Activated naive CD4-positive, alpha-beta T cell treated with anti-CD3 and anti-CD28 coated beads, Interleukin-2, amount 50 U/mL, for 24 hours (primary cell): ENCODE results near the gene EPM2A.

ENCODE experiments used
- H3K27ac Mint-ChIP-seq: one replicate; pipeline ENCODE4 v1.8.0; 2021; ENCODE audit warnings: mild to moderate bottlenecking, mixed read lengths
- H3K27me3 Mint-ChIP-seq: one replicate; pipeline ENCODE4 v1.8.0; 2021; ENCODE audit warnings: mixed read lengths
- H3K36me3 Mint-ChIP-seq: one replicate; pipeline ENCODE4 v1.8.0; 2021; ENCODE audit warnings: mixed read lengths
- H3K4me1 Mint-ChIP-seq: one replicate; pipeline ENCODE4 v1.8.0; 2021; ENCODE audit warnings: mixed read lengths
- H3K4me3 Mint-ChIP-seq: one replicate; pipeline ENCODE4 v1.8.0; 2021; ENCODE audit warnings: mild to moderate bottlenecking, mixed read lengths
- H3K9me3 Mint-ChIP-seq: one replicate; pipeline ENCODE4 v1.8.0; 2021; ENCODE audit warnings: mixed read lengths

The EPM2A gene

DNA sequence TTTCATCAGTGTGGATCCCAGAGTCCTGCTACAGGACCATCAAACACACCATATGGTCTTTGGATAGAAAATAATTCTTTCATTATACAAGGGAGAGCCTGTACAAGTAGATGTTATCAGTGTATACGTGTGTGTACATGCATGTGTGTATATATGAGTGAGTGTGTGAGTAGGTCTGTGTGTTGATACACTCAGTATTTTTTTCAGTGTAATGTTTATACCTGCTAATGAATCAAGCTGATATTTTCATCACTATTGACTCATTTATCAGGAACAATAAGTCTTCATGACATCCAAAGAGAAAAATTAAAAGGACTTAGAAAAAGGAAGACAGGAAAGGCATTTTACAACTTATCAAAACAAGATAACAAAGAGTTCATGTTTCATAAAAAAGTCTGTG lies 66.5 kb downstream of the EPM2A start:
- Mint-ChIP-seq H3K4me3 (no peak overlapping the region), H3K27me3 (no peaks in the 10 kb centered on the region), H3K27ac (no peak overlapping the region), H3K9me3 (no peaks in the 10 kb centered on the region), H3K36me3 (peaks cover 19% of the 10 kb centered on the region), H3K4me1 (no peaks in the 10 kb centered on the region)

DNA sequence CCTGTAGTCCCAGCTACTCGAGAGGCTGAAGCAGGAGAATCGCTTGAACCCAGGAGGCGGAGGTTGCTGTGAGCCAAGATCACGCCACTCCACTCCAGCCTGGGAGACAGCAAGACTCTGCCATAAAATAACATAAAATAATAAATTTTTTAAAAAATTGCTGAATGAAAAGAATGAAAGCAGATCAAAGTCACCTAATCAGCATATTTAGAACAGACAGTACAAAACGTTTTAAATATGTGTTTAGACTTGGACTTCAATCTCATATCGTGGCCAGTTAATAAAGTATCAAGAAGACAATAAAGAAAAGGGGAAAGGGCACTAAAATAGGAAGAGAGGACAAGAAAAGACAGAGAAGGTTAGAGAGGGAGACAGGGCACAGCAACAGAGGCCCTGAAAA lies 74.6 kb downstream of the EPM2A start:
- H3K9me3 Mint-ChIP-seq = no peaks in the 10 kb centered on the region
- H3K27ac Mint-ChIP-seq = no peak overlapping the region
- peaks cover 6% of the 10 kb centered on the region for H3K4me1 Mint-ChIP-seq
- no peak overlapping the region for H3K4me3 Mint-ChIP-seq
- H3K36me3 Mint-ChIP-seq = peaks cover 13% of the 10 kb centered on the region
- H3K27me3 Mint-ChIP-seq = no peaks in the 10 kb centered on the region

DNA sequence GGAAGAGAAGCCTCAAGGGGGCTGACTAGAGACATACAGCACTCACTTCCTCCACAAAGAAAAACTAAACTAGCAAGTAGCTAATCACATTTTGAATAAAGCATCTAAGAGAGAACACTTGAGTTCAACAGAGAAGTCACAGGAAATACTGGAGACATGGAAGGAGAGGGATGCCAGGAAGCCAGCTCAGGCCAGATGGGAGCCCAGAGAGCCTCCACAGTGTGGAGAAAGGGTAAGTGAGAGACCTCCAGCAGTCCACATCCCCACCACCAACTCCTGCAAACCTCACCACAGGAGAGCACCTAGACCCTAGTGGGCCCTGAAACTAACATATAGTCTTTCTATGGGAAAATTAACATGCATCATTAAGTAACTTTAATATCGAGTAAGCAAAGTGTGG lies 79.2 kb downstream of the EPM2A start:
- Mint-ChIP-seq H3K27me3 (no peaks in the 10 kb centered on the region), H3K27ac (no peak overlapping the region), H3K4me1 (peaks cover 6% of the 10 kb centered on the region), H3K9me3 (no peaks in the 10 kb centered on the region), H3K36me3 (peaks cover 12% of the 10 kb centered on the region), H3K4me3 (no peak overlapping the region)

DNA sequence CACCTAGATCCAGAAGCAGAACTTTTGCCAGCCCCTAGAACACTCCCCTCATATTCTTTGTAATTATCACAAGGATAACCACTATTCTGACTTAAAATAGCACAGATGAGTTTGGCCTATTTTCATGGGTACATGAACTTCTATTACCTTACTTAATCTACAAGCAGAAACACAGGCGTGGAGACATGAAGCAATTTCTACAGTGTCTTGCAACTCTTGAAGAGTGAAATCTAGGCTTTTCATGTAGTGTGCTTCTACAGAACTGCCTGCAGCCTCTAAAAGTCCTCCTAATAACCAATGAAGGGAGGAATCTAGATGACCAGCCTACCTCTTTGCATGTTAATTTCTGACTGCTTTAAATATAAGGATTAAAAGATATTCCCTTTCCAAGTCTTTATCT lies 82.7 kb downstream of the EPM2A start:
- peaks cover 6% of the 10 kb centered on the region for H3K4me1 Mint-ChIP-seq
- no peak overlapping the region for H3K27ac Mint-ChIP-seq
- peaks cover 9% of the 10 kb centered on the region for H3K36me3 Mint-ChIP-seq
- no peak overlapping the region for H3K4me3 Mint-ChIP-seq
- no peaks in the 10 kb centered on the region for H3K27me3 Mint-ChIP-seq
- H3K9me3 Mint-ChIP-seq = no peaks in the 10 kb centered on the region

DNA sequence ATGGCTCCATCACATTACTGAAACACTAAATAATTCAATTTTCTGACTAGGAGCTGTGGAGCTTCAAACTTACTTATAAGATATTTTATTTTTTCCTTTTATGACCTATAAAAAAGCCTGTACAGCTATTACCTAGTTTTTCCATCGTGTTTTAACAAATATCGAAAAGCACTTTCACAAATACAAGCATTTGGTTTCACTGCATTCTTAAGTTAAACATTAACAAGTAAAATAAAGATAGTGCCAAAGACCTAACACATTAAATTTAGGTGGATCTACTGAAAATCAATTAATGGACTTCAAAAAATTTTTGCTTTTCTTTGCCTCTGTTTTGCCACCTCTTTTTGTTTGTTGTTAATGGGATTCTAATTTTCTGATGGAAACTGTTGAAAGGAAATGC lies 83.3 kb downstream of the EPM2A start:
- Mint-ChIP-seq H3K27me3 (no peaks in the 10 kb centered on the region), H3K4me1 (peaks cover 6% of the 10 kb centered on the region), H3K36me3 (peaks cover 8% of the 10 kb centered on the region), H3K27ac (no peak overlapping the region), H3K9me3 (no peaks in the 10 kb centered on the region), H3K4me3 (no peak overlapping the region)

DNA sequence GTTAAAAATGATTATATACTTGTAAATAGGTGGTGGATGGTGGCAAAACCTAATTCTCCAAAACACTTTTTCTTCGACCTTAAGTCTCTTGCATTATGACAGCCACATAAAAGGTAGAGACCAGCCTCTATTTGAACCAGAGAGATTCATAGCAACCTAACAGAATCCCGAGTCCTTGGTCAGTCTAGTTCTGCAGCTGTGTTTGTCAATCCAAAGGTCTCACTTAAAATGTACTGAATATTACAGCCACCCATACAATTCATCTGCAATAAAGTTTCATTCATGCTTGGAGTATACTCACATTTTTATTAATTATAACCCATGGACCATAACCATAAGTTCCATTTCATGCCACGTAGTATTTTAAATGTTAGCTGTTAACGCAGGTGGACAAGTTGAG lies 87.2 kb downstream of the EPM2A start:
- no peak overlapping the region for H3K27ac Mint-ChIP-seq
- H3K27me3 Mint-ChIP-seq = no peaks in the 10 kb centered on the region
- no peak overlapping the region for H3K4me3 Mint-ChIP-seq
- H3K36me3 Mint-ChIP-seq = peaks cover 3% of the 10 kb centered on the region
- H3K9me3 Mint-ChIP-seq = no peaks in the 10 kb centered on the region
- no peaks in the 10 kb centered on the region for H3K4me1 Mint-ChIP-seq

DNA sequence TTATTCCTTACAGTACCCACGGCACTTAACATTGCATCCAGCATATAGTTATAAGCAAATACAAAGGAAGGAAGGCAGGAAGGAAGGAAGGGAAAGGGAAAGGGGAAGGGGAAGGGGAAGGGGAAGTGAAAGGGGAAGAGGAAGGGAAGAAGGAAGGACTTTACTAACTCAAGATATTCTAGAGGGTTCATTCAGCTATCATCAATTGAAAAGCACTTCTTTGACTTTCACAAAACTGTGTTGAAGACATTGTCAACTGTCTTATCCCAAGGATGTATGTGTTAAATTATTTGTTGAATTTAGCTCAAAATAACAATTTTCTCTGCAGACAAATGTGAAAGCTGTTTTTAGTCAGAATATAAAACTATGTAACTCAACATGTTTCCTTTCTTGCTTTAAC lies 87.7 kb downstream of the EPM2A start:
- no peak overlapping the region for H3K27ac Mint-ChIP-seq
- no peaks in the 10 kb centered on the region for H3K9me3 Mint-ChIP-seq
- H3K4me1 Mint-ChIP-seq = no peaks in the 10 kb centered on the region
- no peak overlapping the region for H3K4me3 Mint-ChIP-seq
- H3K36me3 Mint-ChIP-seq = peaks cover 3% of the 10 kb centered on the region
- H3K27me3 Mint-ChIP-seq = no peaks in the 10 kb centered on the region

DNA sequence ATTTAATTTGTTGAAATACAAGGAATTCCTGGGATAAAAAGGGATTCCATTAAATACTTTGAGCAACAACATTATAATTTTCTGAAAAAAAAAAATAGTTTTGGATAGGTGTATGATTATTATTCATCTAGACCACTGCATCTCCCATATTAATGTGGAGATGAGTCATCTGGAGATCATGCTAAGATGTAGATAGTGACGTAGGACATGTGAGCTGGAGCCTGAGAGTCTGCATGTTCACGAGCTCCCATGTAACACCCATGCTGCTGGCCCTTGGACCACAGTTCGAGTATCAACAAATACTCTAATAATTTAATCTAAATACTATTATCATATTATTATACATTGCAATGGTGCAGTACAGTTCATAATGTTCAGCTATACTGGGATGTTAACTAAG lies 91.6 kb downstream of the EPM2A start:
- Mint-ChIP-seq H3K27me3 (no peaks in the 10 kb centered on the region), H3K36me3 (peaks cover 2% of the 10 kb centered on the region), H3K4me3 (no peak overlapping the region), H3K27ac (no peak overlapping the region), H3K4me1 (no peaks in the 10 kb centered on the region), H3K9me3 (no peaks in the 10 kb centered on the region)

DNA sequence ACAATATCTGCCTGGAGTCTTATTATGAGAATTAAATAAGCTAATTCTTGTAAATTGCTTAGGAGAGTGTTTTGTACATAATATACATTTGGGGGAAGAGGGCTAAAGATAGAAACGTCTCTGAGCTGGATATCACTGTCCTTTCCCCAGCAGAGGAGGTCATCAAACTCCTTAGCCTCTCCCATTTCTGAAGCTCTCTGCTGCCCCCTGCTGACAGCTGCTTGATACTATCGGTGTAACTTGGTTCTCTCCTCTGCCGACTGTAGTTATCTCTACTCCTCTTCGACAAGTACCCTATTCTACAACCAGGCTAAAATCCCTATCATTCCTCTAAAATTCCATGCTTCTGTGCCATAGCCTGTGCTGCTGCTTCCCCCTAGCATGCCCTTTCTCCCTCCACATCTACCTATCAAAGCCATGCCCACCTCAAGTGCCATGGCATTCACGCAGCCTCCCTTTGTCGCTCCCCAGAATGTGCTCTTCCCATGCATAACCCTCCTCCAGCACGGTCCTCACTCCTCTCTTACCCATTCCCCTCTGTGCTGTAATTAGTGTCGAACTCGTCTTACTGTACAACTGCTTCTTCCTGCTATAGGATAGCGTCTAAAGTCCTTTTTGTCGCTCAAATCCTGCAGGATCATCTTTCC lies 101.2 kb downstream of the EPM2A start:
- peaks cover 9% of the 10 kb centered on the region for H3K4me1 Mint-ChIP-seq
- peaks cover 7% of the 10 kb centered on the region for H3K36me3 Mint-ChIP-seq
- no peaks in the 10 kb centered on the region for H3K27me3 Mint-ChIP-seq
- no peak overlapping the region for H3K4me3 Mint-ChIP-seq
- H3K27ac Mint-ChIP-seq = no peak overlapping the region
- no peaks in the 10 kb centered on the region for H3K9me3 Mint-ChIP-seq

DNA sequence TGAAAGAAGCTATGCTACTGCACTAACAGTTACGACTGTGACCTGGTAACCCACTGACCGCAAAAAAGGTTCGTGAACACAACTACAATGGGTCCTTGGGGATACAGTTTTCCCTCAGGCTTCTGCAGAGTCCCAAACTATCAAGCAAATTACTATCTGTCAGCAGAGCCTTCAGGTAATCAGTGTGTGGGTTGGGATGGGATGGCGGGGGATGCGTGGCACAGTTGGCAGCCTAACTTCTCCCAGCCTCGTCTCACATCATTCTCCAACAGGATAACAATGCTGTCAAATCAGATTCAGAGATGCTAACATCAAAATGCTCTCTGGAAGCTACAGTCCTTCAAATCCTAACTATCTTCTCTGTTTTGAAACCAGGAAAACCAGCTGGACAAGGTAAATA lies 102.3 kb downstream of the EPM2A start:
- no peak overlapping the region for H3K27ac Mint-ChIP-seq

DNA sequence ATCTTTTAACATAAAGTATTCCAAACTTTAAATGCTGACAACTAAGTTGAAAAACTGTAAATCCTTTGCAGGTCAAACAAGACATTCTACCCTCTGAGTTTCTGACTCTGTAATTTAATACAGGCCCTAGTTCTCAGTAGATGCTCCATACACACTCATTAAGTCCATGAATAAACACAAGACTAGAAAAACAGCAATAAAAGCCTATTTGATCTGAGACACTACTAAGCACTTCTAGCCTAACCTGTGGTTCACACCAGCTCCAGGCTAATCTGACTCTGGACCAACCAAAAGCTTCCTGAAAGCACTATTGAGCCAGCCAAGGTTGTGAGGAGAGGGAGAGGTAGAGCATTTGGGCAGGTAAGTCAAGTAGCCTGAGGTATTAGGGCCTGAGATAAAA lies 103.9 kb downstream of the EPM2A start:
- H3K4me1 Mint-ChIP-seq = peaks cover 9% of the 10 kb centered on the region
- H3K36me3 Mint-ChIP-seq = peaks cover 13% of the 10 kb centered on the region
- H3K27me3 Mint-ChIP-seq = no peaks in the 10 kb centered on the region
- no peak overlapping the region for H3K4me3 Mint-ChIP-seq
- H3K27ac Mint-ChIP-seq = no peak overlapping the region
- H3K9me3 Mint-ChIP-seq = no peaks in the 10 kb centered on the region

More for the DNA sequence above, 102.3 kb downstream of the EPM2A start:
- no peaks in the 10 kb centered on the region for H3K27me3 Mint-ChIP-seq
- H3K9me3 Mint-ChIP-seq = no peaks in the 10 kb centered on the region
- peaks cover 9% of the 10 kb centered on the region for H3K4me1 Mint-ChIP-seq
- peaks cover 9% of the 10 kb centered on the region for H3K36me3 Mint-ChIP-seq
- no peak overlapping the region for H3K4me3 Mint-ChIP-seq

DNA sequence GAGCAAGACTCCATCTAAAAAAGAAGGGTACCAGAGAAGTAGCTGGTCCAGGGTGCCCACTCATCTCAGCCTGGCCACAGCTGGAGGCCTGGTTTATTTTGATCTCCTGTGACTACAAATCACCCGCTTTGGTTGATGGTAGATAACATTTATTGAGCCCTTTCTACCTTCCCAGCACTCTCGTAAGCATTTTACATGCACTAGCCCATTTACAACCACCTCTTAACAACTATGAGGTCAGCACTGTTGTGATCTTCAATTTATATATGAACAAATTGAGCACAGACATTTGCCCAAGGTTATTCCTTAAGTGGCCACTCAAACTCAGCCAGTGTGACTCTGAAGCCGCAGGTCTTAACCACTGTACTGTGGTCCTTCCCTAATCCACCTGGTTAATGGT lies 104.7 kb downstream of the EPM2A start:
- Mint-ChIP-seq H3K4me3 (no peak overlapping the region), H3K27ac (no peak overlapping the region), H3K4me1 (peaks cover 9% of the 10 kb centered on the region), H3K27me3 (no peaks in the 10 kb centered on the region), H3K9me3 (no peaks in the 10 kb centered on the region), H3K36me3 (peaks cover 14% of the 10 kb centered on the region)

DNA sequence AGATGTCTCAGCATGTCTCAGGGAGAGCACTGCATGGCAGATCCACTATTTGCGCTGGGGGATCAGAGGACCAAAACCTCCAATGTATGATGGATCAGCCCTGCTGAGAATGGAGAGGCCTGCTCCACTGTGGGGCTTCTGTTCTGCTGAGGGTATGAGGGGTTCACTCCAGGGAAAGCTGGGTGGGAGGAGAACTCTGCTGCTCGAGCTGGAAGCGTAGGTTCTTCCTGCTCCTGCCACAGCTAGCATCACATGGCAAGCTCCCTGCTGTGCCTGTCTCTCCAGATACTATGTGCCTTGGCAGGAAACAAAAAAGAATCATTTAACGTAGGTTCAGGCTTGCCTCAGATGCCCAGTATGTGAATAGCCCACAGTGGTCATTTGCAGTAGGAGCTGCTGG lies 105.8 kb downstream of the EPM2A start:
- H3K4me1 Mint-ChIP-seq = peaks cover 7% of the 10 kb centered on the region
- no peak overlapping the region for H3K27ac Mint-ChIP-seq
- peaks cover 14% of the 10 kb centered on the region for H3K36me3 Mint-ChIP-seq

DNA sequence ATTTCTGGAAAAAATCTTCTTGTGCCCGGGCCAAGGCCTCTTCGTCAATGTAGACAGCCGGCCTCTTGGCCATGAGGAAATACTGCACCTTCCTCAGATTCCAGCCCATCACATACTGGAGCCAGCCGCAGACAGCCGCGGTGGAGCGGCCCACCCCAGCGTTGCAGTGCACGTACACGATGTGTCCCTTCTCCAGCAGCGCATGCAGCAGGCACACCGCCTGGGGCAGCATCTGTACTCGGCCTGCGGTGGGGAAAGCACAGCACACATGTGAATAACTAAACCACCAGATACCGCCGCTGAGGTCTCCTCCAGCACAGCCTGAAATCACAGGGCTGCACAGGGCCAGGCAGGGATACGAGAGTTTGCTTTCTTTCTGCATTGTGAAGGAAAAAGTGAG lies 107.9 kb downstream of the EPM2A start:
- no peak overlapping the region for H3K27ac Mint-ChIP-seq
- H3K4me3 Mint-ChIP-seq = no peak overlapping the region
- no peaks in the 10 kb centered on the region for H3K9me3 Mint-ChIP-seq
- H3K4me1 Mint-ChIP-seq = no peaks in the 10 kb centered on the region
- no peaks in the 10 kb centered on the region for H3K27me3 Mint-ChIP-seq
- H3K36me3 Mint-ChIP-seq = peaks cover 14% of the 10 kb centered on the region

More for the DNA sequence above, 105.8 kb downstream of the EPM2A start:
- Mint-ChIP-seq H3K4me3 (no peak overlapping the region), H3K9me3 (no peaks in the 10 kb centered on the region), H3K27me3 (no peaks in the 10 kb centered on the region)

DNA sequence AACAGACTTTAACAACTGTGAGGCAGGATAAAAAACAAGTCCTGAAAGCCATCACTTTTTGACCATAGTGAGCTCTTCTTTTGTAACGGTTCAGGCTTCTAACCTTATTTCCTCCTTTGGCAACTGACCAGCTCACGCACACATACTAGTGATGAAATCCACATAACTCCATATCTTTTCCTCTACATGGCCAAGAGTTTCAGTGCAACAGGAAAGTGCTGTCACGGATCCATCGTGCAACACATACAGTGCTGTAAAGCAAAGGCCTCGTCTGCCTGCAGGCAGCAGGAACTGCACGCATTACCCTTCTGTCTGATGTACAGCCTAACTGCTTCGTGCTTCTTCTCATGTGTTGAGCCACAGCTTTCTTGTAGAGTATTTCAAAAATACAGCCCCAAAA lies 108.5 kb downstream of the EPM2A start:
- Mint-ChIP-seq H3K36me3 (peaks cover 11% of the 10 kb centered on the region), H3K27me3 (no peaks in the 10 kb centered on the region), H3K4me3 (no peak overlapping the region), H3K27ac (no peak overlapping the region), H3K9me3 (no peaks in the 10 kb centered on the region), H3K4me1 (no peaks in the 10 kb centered on the region)

DNA sequence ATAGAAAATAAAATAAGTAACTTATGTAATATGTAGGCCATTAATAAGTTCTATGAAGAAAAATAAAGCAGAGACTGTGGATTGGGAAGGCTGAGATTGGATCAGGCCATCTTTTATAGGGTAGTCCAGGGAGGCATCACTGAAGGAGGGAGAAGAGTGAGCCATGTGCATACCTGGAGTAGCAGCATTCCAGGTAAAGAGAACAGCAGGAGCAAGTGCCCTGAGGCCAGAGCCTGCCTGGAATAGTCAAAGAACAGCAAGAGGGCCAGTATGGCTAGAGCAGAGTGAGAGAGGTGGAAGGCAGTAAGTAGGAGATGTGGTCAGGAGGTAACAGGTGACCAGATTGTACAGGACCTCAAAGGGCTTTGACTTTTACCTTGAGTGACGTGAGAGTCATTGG lies 112.1 kb downstream of the EPM2A start:
- Mint-ChIP-seq H3K27ac (no peak overlapping the region), H3K4me3 (no peak overlapping the region), H3K36me3 (peaks cover 6% of the 10 kb centered on the region), H3K9me3 (peaks cover 6% of the 10 kb centered on the region), H3K4me1 (no peaks in the 10 kb centered on the region), H3K27me3 (no peaks in the 10 kb centered on the region)

DNA sequence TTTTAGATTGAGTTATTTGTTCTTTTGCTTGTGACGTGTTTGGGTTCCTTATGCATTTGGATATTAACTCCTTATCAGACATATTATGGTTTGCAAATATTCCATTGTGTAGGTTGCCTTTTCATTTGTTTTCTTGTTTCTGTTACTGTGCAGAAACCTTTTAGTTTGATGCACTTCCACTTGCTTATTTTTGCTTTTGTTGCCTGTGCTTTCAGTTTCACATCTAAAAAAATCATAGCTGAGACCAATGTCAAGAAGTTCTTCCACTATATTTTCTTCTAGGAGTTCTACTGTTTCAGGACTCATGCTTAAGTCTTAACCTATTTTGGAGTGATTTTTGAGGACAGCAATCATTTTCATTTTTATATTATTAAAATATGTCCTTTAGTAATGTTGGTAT lies 113.5 kb downstream of the EPM2A start:
- Mint-ChIP-seq H3K27ac (no peak overlapping the region), H3K9me3 (peaks cover 6% of the 10 kb centered on the region), H3K36me3 (peaks cover 2% of the 10 kb centered on the region), H3K4me3 (no peak overlapping the region), H3K27me3 (no peaks in the 10 kb centered on the region), H3K4me1 (no peaks in the 10 kb centered on the region)
